Right ventricle myocardium inferior (tissue), 1 donor: ENCODE measurements around the gene SARM1. TPM values are rescaled to one million over a fixed set of nuclear protein-coding genes. Genes with fewer than 3 reads are reported as not detected.

Experiments used
- ATAC-seq: fragments of 200-7000 bp; cut with Tn5 transposase; one replicate; pipeline ENCODE4 v1.9.1; 2020; ENCODE audit warnings: mild to moderate bottlenecking, moderate library complexity
- DNase-seq: peaks from one replicate; pipeline ENCODE4 v3.0.0; 2021; ENCODE audit errors: missing footprints
- intact Hi-C: fragments of 100-400 bp; cut with DNase I; formaldehyde crosslinking; loops from one replicate; pipeline ENCODE4 v1.11.0; 2022
- total RNA-seq: library from RNA; stranded (reverse); fragmentation: NEBNext Ultra II Directional; extraction: Animal tissue kit (Norgen Biotek cat#: 25700); gene quantifications from one replicate; pipeline ENCODE4 v1.2.1, GENCODE V29; 2021
- donor health status: DM: no; HTN: yes; CAD: no; lungs with severe emphysema.

Gene SARM1
- total RNA-seq, 1 donor from 2014 or later = 6.2 TPM

DNA sequence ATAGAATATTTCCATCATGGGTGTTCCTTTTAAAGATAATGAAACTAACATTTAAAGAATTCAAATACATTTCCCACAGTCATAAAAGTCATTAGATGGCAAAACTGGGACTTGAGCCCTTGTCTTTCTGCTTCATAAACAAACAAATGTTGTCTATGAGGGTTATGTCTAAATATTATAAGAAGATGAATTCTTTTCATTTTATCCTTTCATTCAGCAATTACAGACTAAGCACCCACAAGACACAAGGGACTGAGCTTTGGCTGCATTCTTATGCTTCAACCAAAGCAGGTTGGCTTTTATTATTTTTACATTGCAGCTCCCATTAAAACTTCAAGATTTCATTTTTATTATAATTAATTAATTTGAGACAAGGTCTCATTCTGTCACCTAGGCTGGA is 14.9 kb downstream of the SARM1 start:
- DNase-seq = no peak
- no peak for ATAC-seq
- intact Hi-C loops = no loop called here

DNA sequence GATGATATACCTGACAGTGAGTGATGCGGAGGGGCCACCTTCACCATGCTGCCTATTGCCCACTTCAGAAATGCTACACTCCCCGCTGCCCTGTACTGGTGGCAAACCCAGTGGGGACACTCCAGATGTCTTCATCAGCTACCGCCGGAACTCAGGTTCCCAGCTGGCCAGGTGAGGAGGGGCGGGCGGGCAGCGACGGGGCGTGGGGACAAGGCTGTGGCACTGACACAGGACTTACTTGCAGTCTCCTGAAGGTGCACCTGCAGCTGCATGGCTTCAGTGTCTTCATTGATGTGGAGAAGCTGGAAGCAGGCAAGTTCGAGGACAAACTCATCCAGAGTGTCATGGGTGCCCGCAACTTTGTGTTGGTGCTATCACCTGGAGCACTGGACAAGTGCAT is 16.6 kb downstream of the SARM1 start:
- DNase-seq = no peak
- intact Hi-C loops = no loop called here
- no peak for ATAC-seq

DNA sequence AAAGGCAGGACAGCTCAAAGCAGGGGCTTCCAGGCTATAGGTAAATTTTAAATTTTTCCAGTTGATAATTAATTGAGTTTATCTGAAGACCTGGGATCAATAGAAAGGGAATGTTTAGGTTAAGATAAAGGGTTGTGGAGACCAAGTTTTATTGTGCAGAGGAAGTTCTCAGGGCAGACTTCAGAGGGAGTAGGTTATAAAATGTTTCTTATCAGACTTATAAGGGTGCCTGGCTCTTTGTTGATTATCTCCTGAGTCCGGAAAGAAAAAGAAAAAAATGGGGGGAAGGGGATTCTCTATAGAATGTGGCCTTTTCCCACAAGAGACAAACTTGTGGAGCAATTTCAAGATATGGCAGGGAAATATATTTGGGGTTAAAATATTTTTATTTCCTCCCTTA is 18.6 kb downstream of the SARM1 start:
- DNase-seq = no peak
- intact Hi-C loops = no loop called here

DNA sequence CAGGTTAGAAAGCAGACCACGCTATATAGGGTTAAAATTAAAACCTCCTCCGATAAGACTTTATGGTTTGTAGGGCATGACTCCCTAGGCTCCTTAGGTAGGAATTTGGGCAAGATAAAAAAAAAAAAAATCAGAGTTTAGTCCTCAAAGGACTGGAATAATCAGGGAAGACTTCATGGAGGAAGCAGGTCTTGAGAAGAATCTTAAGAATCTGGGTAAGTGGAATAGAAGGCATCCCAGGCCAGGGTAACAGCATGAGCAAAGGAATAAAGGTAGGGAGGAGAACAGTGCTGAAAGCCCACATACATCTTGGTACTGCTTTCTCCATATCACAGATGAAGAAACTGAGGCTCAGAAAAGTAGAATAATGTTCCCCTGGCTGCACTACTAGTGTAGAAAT is 19.1 kb downstream of the SARM1 start:
- no peak for DNase-seq
- intact Hi-C loops = no loop called here
- ATAC-seq = no peak

More for the DNA sequence above, 18.6 kb downstream of the SARM1 start:
- ATAC-seq = no peak

DNA sequence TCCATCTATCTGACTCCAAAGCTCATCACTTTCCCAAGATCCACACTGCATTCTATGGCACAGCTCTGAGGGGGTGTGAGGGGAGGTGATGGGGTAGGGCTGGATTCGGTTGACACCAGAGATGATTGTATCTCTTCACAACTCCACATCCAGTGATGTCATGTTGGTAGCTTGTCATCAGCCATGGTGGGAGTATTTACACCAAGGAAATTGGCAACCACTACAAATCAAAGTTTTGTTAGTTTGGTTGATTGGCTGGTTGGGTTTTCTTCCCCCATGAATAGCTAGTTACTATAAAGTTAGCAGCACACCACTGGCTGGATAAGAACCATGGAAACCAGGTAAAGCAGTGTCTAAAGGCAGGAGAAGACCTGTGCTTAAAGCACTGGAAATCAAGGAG is 19.5 kb downstream of the SARM1 start:
- no peak for ATAC-seq
- no peak for DNase-seq
- intact Hi-C loops = no loop called here

DNA sequence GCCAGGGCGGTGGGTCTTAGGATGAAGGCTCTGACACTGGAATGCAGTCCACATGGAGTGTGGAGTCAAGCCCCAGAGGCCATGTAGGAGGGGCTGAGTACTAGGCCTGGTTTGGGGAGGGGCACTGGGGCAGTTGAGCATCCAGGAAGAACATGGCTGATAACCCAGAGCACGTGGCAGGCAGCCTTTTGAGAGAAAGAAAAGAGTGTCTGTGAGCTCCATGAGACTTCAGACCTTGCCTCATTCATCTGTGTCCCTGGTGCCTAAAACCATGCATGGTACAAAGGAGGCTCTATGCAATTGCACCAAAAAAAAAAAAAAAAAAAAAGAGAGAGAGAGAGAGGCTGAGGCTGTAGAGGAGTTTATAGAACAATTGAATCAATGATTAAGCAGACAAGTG is 19.9 kb downstream of the SARM1 start:
- DNase-seq (no peak), ATAC-seq (no peak)
- intact Hi-C loops = no loop called here

DNA sequence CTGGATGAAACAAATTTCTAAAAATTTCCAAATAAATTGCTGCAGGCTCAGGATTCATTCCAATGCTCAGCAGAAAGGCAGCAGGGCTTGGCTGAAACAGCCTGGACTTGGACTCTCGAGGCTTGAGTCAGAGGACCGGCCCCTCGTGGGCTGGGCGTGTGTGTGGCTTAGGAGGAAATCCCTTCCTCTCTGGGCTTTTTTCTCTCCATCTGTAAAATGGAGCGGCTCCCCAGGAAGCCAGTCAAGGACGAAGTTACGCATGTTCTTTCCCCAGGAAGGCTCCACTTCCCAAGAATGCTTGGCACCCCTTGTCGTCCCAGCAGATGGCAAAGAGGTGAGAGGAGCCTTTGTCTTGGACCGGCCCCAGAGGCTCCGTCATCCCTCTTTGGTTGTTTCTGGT is 21.0 kb downstream of the SARM1 start:
- intact Hi-C loops = no loop called here
- DNase-seq (no peak), ATAC-seq (no peak)

DNA sequence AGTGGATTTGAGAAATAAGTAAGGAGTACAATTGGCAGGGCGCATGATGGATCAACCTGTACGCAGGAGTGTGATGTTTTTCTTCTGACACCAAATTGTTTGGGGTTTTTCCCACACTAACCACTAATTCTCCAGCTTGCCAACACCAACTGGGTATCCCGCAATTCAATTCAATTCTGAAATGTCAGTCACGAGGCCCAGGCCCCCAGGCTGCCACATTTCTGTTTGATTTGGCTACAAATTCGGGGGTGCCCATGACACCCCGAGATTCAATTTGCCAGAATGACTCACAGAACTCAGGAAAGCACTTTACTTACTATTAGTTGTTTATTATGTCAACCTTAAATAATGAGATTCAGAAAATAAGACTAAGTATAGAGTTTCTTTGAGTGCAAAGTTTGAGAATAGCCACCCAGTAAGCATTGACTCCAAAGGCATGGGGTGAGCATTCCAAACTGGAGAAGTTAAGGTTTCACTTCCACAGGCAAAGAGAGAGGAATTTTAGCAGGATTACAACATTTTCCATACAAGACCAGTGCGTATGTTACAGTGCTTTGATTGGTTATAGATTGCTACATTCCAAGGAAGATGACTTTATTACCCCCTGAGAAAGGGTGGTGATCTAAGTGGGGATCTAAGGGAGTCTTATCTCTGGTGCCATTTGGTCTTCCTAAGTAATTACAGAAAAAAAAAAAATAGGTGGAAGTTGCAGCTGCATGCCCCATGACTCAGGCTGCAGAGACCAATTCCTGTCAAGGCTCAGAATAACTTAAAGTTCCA is 23.0 kb downstream of the SARM1 start:
- ATAC-seq = no peak
- intact Hi-C loops = no loop called here
- DNase-seq = no peak

DNA sequence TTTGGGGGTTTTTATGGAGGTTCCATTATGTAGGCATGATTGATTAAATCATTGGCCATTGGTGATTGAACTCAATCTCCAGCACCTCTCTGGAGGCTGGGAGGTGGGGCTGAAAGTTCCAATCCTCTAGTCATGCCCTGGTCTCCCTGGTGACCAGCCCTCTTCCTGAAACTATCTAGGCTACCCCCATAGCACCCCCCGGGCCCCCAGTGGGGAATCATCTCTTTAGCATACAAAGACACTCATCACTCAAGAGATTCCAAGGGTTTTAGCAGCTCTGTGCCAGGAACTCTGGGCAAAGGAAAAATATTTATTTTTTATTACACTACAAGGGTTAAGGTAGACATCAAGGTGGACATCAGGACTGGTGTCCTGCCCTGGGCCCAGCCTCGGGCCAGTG is 23.9 kb downstream of the SARM1 start:
- intact Hi-C loops = no loop called here
- DNase-seq (no peak), ATAC-seq (no peak)

DNA sequence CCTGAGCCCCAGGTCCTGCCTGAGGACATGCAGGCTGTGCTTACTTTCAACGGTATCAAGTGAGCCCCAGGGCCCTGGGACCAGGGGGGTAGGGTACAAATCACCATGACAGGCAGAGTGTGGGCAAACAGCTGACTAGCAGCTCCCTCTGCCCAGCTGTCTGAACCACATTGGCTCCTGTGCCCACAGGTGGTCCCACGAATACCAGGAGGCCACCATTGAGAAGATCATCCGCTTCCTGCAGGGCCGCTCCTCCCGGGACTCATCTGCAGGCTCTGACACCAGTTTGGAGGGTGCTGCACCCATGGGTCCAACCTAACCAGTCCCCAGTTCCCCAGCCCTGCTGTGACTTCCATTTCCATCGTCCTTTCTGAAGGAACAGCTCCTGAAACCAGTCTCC is 24.5 kb downstream of the SARM1 start:
- DNase-seq (no peak), ATAC-seq (no peak)
- intact Hi-C loops = no loop called here

DNA sequence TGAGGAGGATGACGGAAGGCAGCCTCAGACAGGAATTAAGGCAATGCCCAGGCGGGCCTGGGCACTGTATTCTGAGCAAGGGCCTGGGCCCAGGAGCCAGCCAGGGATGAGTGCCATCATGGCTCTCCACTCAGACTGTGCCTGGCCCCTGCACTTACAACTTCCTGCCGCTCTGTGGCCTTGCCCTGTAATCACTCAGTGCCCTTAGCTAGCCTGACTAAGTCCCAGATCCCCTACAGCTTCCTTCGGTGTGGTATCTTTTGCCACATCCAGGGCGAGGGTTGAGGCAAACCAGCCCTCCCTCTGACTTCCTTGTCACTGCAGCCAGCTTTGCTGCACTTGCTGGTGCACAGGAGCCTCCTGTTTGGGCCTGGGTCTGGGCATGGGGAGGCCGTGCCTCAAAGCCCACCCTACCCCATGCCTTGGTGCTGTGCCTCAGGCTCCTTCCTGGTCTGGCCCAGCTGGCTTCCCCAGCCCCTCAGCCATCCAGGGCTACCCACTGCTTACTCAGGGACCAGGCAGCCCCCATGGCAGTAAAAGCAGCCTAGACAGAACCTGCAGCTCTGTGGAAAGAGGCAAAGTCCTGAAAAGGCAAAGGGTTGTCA is 25.2 kb downstream of the SARM1 start:
- ATAC-seq (no peak), DNase-seq (no peak)
- intact Hi-C loops = no loop called here

DNA sequence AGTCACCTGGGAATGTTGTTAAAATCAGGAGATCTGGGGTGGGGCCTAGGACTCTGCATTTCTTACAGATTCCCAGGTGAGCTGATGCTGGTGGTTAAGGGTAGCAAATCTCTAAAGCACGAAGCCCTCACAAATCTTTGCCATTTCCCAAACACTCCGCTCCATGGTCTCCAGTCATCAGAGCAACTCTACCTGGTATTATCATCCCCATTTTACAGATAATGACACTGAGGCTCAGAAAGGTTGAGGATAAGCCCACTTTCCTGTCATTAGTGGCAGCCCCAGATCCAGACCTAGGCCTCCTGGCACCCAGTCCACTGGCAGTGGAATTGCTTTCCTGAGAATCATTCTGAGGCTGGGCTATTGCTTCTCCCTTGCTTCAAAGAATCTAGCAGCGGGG is 25.8 kb downstream of the SARM1 start:
- intact Hi-C loops = no loop called here
- ATAC-seq = no peak

DNA sequence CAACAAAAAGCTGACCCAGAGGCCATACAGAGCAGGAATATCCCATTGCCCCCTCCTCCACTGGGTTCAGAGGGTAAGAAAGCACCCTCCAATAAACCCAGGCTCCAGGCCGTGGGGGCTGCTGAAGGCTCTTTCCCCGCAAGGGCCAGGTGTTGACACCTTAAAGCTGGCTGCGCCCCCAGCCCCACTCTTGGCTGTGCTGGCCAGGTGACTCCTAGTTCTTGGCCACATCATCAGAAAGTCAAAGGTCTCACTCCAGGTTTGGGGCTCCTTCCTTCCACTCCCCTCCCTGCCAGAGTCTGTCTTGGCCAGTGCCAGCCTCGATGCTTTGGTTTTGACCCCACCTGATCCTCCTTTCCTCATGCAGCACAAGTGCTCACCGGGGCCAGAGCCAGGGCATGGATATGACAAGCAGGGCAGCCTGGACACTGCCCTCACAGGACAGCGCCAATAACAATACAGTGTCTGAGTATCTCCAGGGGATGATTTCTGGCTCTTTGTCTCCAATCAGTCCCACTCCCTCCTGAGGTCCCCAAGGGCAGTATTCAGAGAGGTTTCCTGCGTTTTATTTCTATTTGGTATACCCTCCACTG is 26.3 kb downstream of the SARM1 start:
- ATAC-seq = no peak
- DNase-seq = no peak
- intact Hi-C loops = no loop called here

More for the DNA sequence above, 25.8 kb downstream of the SARM1 start:
- DNase-seq = no peak

DNA sequence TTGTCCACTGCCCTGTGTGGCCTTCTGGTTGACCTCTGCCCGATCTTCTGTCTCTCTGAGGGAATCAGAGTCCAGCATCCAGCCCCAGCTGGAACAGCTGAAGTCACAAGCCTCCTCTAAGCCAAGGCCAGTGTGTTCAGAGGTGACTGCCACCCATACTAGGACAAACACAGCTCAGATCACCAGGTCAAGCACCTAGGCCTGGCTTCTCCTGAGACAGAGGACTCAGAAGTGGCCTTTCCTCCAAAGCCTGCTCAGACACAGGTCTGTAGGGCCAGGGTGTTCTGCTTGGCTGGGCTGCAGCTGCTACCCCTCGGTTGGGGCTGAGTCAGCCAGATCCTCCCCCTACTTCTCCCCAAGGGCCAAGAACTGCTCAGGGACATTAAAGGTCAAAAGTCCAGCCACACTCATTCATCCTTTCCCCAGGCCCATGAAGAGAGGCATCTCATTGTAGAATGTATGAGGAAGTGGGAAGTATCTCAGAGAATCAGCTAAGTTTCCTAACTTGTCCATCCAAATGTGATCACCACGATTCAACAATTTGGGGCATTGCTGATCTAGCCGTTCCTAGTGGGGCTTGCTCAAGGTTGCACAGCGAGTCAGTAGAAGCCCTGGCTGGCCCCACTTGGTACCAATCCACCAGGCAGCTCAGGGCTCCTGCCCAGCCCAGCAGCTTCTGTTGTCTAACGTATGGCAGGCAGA is 26.9 kb downstream of the SARM1 start:
- intact Hi-C loops = no loop called here
- DNase-seq = no peak
- ATAC-seq = peak; percentile 27

DNA sequence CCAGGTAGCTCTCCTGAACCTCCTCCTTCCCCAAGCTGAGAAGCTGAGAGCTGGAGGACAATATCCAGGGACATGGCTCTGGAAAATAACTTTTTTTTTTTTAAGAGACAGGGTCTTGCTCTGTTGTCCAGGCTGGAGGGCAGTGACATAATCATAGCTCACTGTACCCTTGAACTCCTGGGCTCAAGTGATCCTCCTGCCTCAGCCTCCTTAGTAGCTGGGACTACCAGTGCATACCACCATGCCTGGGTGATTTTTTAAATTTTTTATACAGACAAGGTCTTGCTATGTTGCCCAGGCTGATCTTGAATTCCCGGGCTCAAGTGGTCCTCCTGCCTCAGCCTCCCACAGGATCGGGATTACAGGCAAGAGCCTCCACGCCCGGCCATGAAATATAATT is 28.3 kb downstream of the SARM1 start:
- DNase-seq (no peak), ATAC-seq (no peak)
- intact Hi-C loops = loop anchor here (5.0 kb wide), 1 partner anchor 343 kb away; no protein-coding TSS in a partner anchor

DNA sequence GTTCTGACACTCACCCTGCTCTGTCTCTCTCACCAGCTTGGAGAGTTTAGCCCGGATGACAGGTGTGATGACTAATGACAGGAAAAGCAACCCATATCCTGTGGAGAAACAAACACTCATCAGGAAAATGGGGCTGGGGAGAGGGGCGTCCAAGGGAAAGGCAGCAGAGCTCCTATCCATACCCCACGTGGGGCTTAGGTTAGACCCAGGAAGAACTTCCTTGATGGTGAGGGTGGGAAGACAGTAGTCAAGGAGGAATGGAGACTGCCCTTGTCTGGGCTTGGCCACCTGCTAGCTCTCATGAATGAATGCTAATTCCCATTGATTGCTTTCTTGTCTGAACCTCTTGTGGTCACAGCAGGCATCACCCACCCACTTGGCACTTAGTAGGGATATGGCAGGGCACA is 30.7 kb downstream of the SARM1 start:
- no peak for ATAC-seq
- no peak for DNase-seq
- intact Hi-C loops = loop anchor here (5.0 kb wide), 1 partner anchor 345 kb away; no protein-coding TSS in a partner anchor

DNA sequence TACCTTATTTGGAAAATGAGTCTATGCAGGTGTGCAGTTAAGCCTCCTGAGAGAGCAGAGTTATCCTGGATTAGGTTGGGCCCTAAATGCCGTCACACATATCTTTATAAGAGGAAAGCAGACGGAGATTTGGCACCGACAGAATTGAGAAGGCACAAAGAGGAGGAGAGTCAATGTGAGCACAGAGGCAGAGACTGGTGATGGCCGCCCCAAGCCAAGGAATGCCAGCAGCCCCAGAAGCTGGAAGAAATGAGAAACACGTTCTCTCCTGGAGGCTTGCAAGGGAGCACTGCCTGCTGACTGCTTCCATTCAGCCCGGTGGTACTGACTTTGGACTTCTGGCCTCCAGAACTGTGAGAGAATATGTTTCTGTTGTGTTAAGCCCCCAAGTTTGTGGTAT is 31.4 kb downstream of the SARM1 start:
- no peak for DNase-seq
- intact Hi-C loops = loop anchor here (5.0 kb wide), 1 partner anchor 346 kb away; no protein-coding TSS in a partner anchor
- no peak for ATAC-seq

DNA sequence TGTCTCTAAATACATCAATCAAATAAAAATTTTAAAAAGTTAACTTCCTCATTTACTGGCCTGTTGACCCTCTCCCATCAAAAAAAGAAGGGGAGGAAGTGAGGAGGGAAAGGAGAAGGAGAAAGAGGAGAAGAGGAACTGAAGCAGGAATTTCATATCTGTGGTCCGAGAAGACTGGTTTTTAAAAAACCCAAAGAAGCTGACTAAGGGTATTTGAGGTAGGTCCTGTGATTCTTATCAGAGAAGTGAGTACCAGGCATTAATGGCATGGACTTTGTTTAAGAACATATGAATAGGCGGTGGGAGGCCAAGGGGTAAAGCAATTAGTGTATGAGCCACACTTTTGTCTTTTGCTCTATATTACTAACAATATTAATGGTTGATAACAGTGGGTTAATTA is 32.5 kb downstream of the SARM1 start:
- no peak for ATAC-seq
- intact Hi-C loops = loop anchor here (5.0 kb wide), 1 partner anchor 347 kb away; no protein-coding TSS in a partner anchor

DNA sequence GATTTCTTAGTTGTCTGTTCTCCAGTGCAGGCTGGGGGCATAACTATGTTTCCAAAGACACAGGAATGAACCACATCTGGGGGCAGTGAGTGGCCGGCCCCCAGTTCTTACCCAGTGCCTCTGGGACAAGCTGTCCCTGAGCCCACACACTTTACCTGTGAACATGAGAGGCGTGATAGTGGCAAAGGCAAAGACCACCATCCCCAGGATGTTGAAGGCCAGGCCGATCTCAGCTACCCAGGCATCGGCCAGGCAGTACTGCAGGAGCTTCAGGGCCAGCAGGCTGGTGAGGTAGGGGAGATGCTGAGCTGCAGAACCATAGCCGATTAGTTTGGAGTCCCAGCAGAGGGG is 32.9 kb downstream of the SARM1 start:
- DNase-seq (no peak), ATAC-seq (no peak)
- intact Hi-C loops = loop anchor here (5.0 kb wide), 1 partner anchor 347 kb away; no protein-coding TSS in a partner anchor

More for the DNA sequence above, 32.5 kb downstream of the SARM1 start:
- no peak for DNase-seq
